ENCODE results near the gene PYCARD. TPM values are rescaled to one million over a fixed set of nuclear protein-coding genes. Genes with fewer than 3 reads are reported as not detected.
A peak's percentile ranks its signal among the peaks of the same experiment; 100 is the strongest.

Gene PYCARD
- total and polyA plus RNA-seq, 9 of the 15 experiments (the other 6 are each of a cell fraction or from before 2014, with no cell fraction given) = 1.3 to 28.4 (median 6.0) TPM

- TF ChIP-seq THAP7 (CRISPR knock-in tag; IDR thresholded peaks at IDR 0.05) = 0 out of 2 replicates have a peak, but pooled peaks have one; percentile 64
- TF ChIP-seq AFF4 (CRISPR knock-in tag; IDR thresholded peaks at IDR 0.05) = peak; percentile 99
- no peak for TF ChIP-seq HMG20A (CRISPR knock-in tag; conservative IDR thresholded peaks at IDR 0.05)
- TF ChIP-seq ZKSCAN3 (CRISPR knock-in tag; IDR thresholded peaks at IDR 0.05) = no peak
- TF ChIP-seq MYNN (IDR thresholded peaks at IDR 0.05) = no peak
- TF ChIP-seq MYNN (CRISPR knock-in tag; IDR thresholded peaks at IDR 0.05) = no peak
- TF ChIP-seq NUFIP1 (IDR thresholded peaks at IDR 0.05; ENCODE audit: partially characterized antibody) = peak; percentile 97
- TF ChIP-seq CEBPB (tag; IDR thresholded peaks at IDR 0.05) = no peak
- TF ChIP-seq SLC30A9 (CRISPR knock-in tag; IDR thresholded peaks at IDR 0.05) = no peak
- TF ChIP-seq ATF4 (CRISPR knock-in tag; IDR thresholded peaks at IDR 0.05) = no peak
- no peak for TF ChIP-seq ZKSCAN8 (CRISPR knock-in tag; IDR thresholded peaks at IDR 0.05)
- peak; percentile 47; the same call in 1 of the 2 replicates for TF ChIP-seq RFX5 (IDR thresholded peaks at IDR 0.05; ENCODE audit: low read depth, low read length)
- peak; percentile 50; the same call in 1 of the 2 replicates for TF ChIP-seq ELF2 (CRISPR knock-in tag; IDR thresholded peaks at IDR 0.05)
- TF ChIP-seq ZKSCAN1 (IDR thresholded peaks at IDR 0.05; ENCODE audit: low read depth, low read length) = no peak; the same call in 1 of the 2 replicates
- no peak for TF ChIP-seq EZH2 (IDR thresholded peaks at IDR 0.05; ENCODE audit: borderline replicate concordance, low read depth, low read length)
- no peak; the same call in 1 of the 2 replicates for TF ChIP-seq GATAD2B (IDR thresholded peaks at IDR 0.05; ENCODE audit: borderline replicate concordance)
- peak in 1 of 2 experiments; percentile 96; a peak in 2 of 4 replicates for TF ChIP-seq KDM4B (IDR thresholded peaks at IDR 0.05; ENCODE audit: borderline replicate concordance in 2 of 2, low read depth in 1 of 2)
- no peak for TF ChIP-seq FOXJ3 (CRISPR knock-in tag; IDR thresholded peaks at IDR 0.05)
- TF ChIP-seq CBX5 (IDR thresholded peaks at IDR 0.05; ENCODE audit: borderline replicate concordance, low read depth) = 0 out of 2 replicates have a peak, but pooled peaks have one; percentile 20
- peak; percentile 83 for TF ChIP-seq MAFF (IDR thresholded peaks at IDR 0.05; ENCODE audit: low read length)
- TF ChIP-seq ZNF384 (IDR thresholded peaks at IDR 0.05; ENCODE audit: low read depth, low read length) = no peak
- no peak for TF ChIP-seq ZNF717 (CRISPR knock-in tag; IDR thresholded peaks at IDR 0.05)
Observed at GRCh38 chr16:31179747-31180459, 22.7 kb downstream of the PYCARD start, which contains the start of gene FUS (continued).

Measured in K562 (cell line).